HL-60 (cell line): Measurements from ENCODE around the gene GEN1.

Experiments
- DNase-seq, 2 experiments: peaks; one replicate each; pipeline ENCODE4 v3.0.0-alpha.2; 2010 to 2020; ENCODE audit warnings: low read depth in 1 of 2, low spot score in 1 of 2
- H3K27ac ChIP-seq: fragments of 250-450 bp; sonication (Bioruptor Pico); replicated peaks from 2 replicates; pipeline ENCODE4 v1.5.1; 2020; ENCODE audit warnings: mild to moderate bottlenecking, moderate library complexity
- H3K27me3 ChIP-seq: fragments of 250-450 bp; sonication (Bioruptor Pico); 2 replicates; pipeline ENCODE4 v1.5.1; 2021; ENCODE audit warnings: mild to moderate bottlenecking, moderate library complexity; ENCODE audit not compliant: insufficient read depth, poor library complexity, severe bottlenecking
- H3K4me3 ChIP-seq: replicated peaks from 2 replicates; pipeline ENCODE4 v1.5.1; 2011; ENCODE audit warnings: mild to moderate bottlenecking, control low read depth, low read length; ENCODE audit not compliant: insufficient read depth
- CTCF ChIP-seq: IDR thresholded peaks from one replicate; pipeline ENCODE4 v1.5.1; 2011; ENCODE audit warnings: low read length, control low read depth, inconsistent platforms; ENCODE audit not compliant: insufficient read depth
- GABPA ChIP-seq: IDR thresholded peaks from 2 replicates; pipeline ENCODE4 v1.6.1; 2012; ENCODE audit warnings: low read depth
- POLR2AphosphoS5 ChIP-seq: IDR thresholded peaks from 2 replicates; pipeline ENCODE4 v1.6.1; 2012; ENCODE audit warnings: low read depth
- REST ChIP-seq: IDR thresholded peaks from 2 replicates; pipeline ENCODE4 v1.6.1; 2012; ENCODE audit warnings: low read depth; ENCODE audit not compliant: insufficient replicate concordance
- SPI1 ChIP-seq: IDR thresholded peaks from 2 replicates; pipeline ENCODE4 v1.6.1; 2012; ENCODE audit warnings: low read depth, mild to moderate bottlenecking, borderline replicate concordance

The GEN1 gene

GRCh38 chr2:17816396-17817245 is 62.7 kb downstream of the GEN1 start, which contains the start of gene MSGN1:
Gene MSGN1 (plus strand): TSS chr2:17816460. CDS start chr2:17816519, 59 bp downstream.
- no peak for TF ChIP-seq CTCF
- TF ChIP-seq SPI1, result no peak
- no peak for TF ChIP-seq GABPA
- TF ChIP-seq POLR2AphosphoS5, result no peak
- TF ChIP-seq REST, result no peak
- no peak within 1 kb of the TSS for H3K27ac ChIP-seq
- no peak for DNase-seq
- peaks cover 2% of the 10 kb centered on the region for H3K27me3 ChIP-seq
- H3K4me3 ChIP-seq, result no peak within 1 kb of the TSS

- Histone ChIP-seq H3K27ac (no peak overlapping the region), H3K27me3 (peaks cover 2% of the 10 kb centered on the region), H3K4me3 (no peak overlapping the region)
- no peak for DNase-seq
- TF ChIP-seq SPI1, result no peak
- no peak for TF ChIP-seq REST
- TF ChIP-seq GABPA, result no peak
- no peak for TF ChIP-seq CTCF
- no peak for TF ChIP-seq POLR2AphosphoS5
These were observed 64.4 kb downstream of the GEN1 start for GRCh38 chr2:17818235-17818815.

GRCh38 chr2:17821080-17821479 is 67.1 kb downstream of the GEN1 start:
- no peak for TF ChIP-seq REST
- TF ChIP-seq SPI1, result no peak
- no peak for TF ChIP-seq CTCF
- no peak for TF ChIP-seq GABPA
- TF ChIP-seq POLR2AphosphoS5, result no peak
- no peak overlapping the region for H3K4me3 ChIP-seq
- no peak overlapping the region for H3K27ac ChIP-seq
- no peaks in the 10 kb centered on the region for H3K27me3 ChIP-seq
- no peak for DNase-seq
